Measurements from ENCODE around the gene GNB1.

DNA sequence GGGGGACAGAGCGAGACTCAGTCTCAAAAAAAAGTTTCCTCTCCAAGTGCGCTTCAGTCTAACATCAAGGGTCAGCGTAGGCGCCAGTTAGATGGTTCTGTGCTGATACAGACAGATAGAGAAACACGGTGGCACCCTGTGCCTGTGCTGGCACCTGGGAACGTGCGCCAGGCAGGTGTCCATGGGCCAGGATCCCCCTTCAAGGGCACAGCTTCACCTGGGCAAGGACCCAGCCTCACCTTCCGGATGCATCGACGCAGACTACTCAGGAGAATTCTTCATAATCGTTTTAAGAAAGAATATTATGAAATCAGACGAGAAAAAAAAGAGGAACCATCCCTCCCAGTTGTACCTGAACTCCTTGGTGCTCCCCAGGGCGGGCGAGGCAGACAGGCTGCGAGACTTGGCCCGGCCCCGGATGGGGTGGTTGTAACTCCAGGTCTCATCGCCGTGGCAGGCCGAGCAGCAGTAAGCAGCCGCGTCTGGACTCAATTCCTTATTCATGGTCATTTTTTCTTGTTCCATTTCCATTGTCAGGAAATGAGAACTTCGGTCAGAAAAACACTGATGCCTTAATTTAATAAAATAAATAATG is 125.9 kb downstream of the GNB1 start:
- no peak for TF ChIP-seq POLR2A (IDR thresholded peaks at IDR 0.05)
- TF ChIP-seq, protein P1, sequence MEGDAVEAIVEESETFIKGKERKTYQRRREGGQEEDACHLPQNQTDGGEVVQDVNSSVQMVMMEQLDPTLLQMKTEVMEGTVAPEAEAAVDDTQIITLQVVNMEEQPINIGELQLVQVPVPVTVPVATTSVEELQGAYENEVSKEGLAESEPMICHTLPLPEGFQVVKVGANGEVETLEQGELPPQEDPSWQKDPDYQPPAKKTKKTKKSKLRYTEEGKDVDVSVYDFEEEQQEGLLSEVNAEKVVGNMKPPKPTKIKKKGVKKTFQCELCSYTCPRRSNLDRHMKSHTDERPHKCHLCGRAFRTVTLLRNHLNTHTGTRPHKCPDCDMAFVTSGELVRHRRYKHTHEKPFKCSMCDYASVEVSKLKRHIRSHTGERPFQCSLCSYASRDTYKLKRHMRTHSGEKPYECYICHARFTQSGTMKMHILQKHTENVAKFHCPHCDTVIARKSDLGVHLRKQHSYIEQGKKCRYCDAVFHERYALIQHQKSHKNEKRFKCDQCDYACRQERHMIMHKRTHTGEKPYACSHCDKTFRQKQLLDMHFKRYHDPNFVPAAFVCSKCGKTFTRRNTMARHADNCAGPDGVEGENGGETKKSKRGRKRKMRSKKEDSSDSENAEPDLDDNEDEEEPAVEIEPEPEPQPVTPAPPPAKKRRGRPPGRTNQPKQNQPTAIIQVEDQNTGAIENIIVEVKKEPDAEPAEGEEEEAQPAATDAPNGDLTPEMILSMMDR (IDR thresholded peaks at IDR 0.05), result no peak
- TF ChIP-seq POLR2AphosphoS5 (IDR thresholded peaks at IDR 0.05; ENCODE audit: insufficient read depth in 1 of 2, low read depth in 1 of 2), result no peak

Measured in vagina (tissue), 2 donors.